K562 (cell line): ENCODE measurements around the gene BCAS3. TPM values are rescaled to one million over a fixed set of nuclear protein-coding genes. Genes with fewer than 3 reads are reported as not detected.
"Not testable (repeated sequence)": the region's sequence is repeated elsewhere in the genome, so short reads cannot be mapped to it uniquely, and the experiment has no call there.

Experiments used
- ATAC-seq: fragments of 200-7000 bp; cut with Tn5 transposase; 3 replicates; pipeline ENCODE4 v1.9.1; 2020; ENCODE audit warnings: moderate library complexity
- BruUV-seq: library from RNA; stranded (reverse); fragments of 400-500 nt; replicated peaks from 2 replicates; lab custom pipeline; 2021; lab: Mats Ljungman, UMichigan
- CTCF ChIA-PET: fragments of 300-600 bp; formaldehyde crosslinking; extraction: SDS; loops from one replicate; lab custom pipeline; 2021; ENCODE audit warnings: low intra/inter-chr PET ratio; lab: Yijun Ruan, JAX
- POLR2A ChIA-PET: fragments of 300-600, 350-650 bp; sonication (Branson Sonifier 250); formaldehyde crosslinking; extraction: SDS; loops from one replicate; lab custom pipeline; 2021; ENCODE audit warnings: antibody characterized with exemption, inconsistent platforms; lab: Yijun Ruan, JAX
- DNase-seq, 4 experiments: peaks; one replicate each; pipeline versions ENCODE4 v3.0.0 to v3.0.0-alpha.2; 2011 to 2018; ENCODE audit warnings: low spot score in 3 of 4, mixed read lengths in 3 of 4; ENCODE audit errors: extremely low read depth in 1 of 4
- FAIRE-seq: peaks from 2 replicates; lab custom pipeline; 2011; peaks lifted over from hg19 to GRCh38; lab: Jason Lieb, UNC
- H2AFZ ChIP-seq: 2 replicates; pipeline ENCODE4 v1.6.0; 2011; ENCODE audit warnings: low read depth, low read length, control low read depth, inconsistent platforms
- H3K27ac ChIP-seq: fragments of 200-600 bp; 3 replicates; pipeline ENCODE4 v1.8.0; 2011; ENCODE audit warnings: low read depth, mild to moderate bottlenecking, control low read depth, inconsistent platforms, low read length, moderate library complexity, mixed read lengths; ENCODE audit errors: extremely low read depth
- H3K27me3 ChIP-seq, 2 experiments: fragments of 300-600 bp in 1 of 2; 2 replicates in 1 of 2; 3 replicates in 1 of 2; pipeline versions ENCODE4 v1.6.0 to v1.8.0; 2011; ENCODE audit warnings: inconsistent platforms in 2 of 2, low read length in 2 of 2, mild to moderate bottlenecking in 1 of 2, mixed read lengths in 1 of 2, moderate library complexity in 1 of 2; ENCODE audit not compliant: control insufficient read depth in 2 of 2, insufficient read depth in 2 of 2
- H3K36me3 ChIP-seq: fragments of 300-600 bp; 3 replicates; pipeline ENCODE4 v1.8.0; 2011; ENCODE audit warnings: mild to moderate bottlenecking, low read length, inconsistent platforms; ENCODE audit not compliant: control insufficient read depth, insufficient read depth
- H3K4me1 ChIP-seq, 2 experiments: fragments of 200-600 bp in 1 of 2; replicated peaks in 1 of 2; 2 replicates in 1 of 2; 3 replicates in 1 of 2; pipeline versions ENCODE4 v1.5.1 to v1.8.0; 2011; ENCODE audit warnings: inconsistent platforms in 2 of 2, low read length in 2 of 2, mild to moderate bottlenecking in 1 of 2, mixed read lengths in 1 of 2, moderate library complexity in 1 of 2; ENCODE audit not compliant: control insufficient read depth in 2 of 2, insufficient read depth in 2 of 2
- H3K4me2 ChIP-seq: 2 replicates; pipeline ENCODE4 v1.6.1; 2011; ENCODE audit warnings: low read length, control low read depth, inconsistent platforms, mixed read lengths; ENCODE audit not compliant: insufficient read depth
- H3K4me3 ChIP-seq: fragments of 200-600 bp; sonication (generic), shearing (Covaris generic); 2 replicates; pipeline ENCODE4 v1.5.1; 2016; ENCODE audit warnings: control low read depth, inconsistent platforms
- H3K79me2 ChIP-seq: fragments of 200-600 bp; 3 replicates; pipeline ENCODE4 v1.8.0; 2011; ENCODE audit warnings: low read length, inconsistent platforms; ENCODE audit not compliant: control insufficient read depth, insufficient read depth
- H3K9ac ChIP-seq, 2 experiments: 2 replicates each; pipeline versions ENCODE4 v1.6.0 to v1.6.1; 2011; ENCODE audit warnings: low read depth in 2 of 2, low read length in 2 of 2, control low read depth in 1 of 2, inconsistent platforms in 1 of 2, mild to moderate bottlenecking in 1 of 2, mixed read lengths in 1 of 2; ENCODE audit not compliant: insufficient read depth in 1 of 2
- H3K9me1 ChIP-seq: one replicate; pipeline ENCODE4 v1.6.0; 2011; ENCODE audit warnings: inconsistent platforms, mild to moderate bottlenecking, low read length, moderate library complexity; ENCODE audit not compliant: control insufficient read depth, insufficient read depth
- H3K9me3 ChIP-seq: replicated peaks from 2 replicates; pipeline ENCODE4 v1.5.1; 2011; ENCODE audit warnings: low read depth, low read length, inconsistent platforms; ENCODE audit not compliant: control insufficient read depth, insufficient read depth
- H4K20me1 ChIP-seq: replicated peaks from 2 replicates; pipeline ENCODE4 v1.6.1; 2011; ENCODE audit warnings: low read length, inconsistent platforms, mixed read lengths; ENCODE audit not compliant: control insufficient read depth, insufficient read depth
- EHMT2 ChIP-seq: fragments of 450-650 bp; IDR thresholded peaks from 2 replicates; pipeline ENCODE4 v1.6.1; 2018; ENCODE audit warnings: antibody characterized with exemption
- MLX ChIP-seq, 2 experiments: fragments of 450-650 bp in 1 of 2; sonication (generic) in 1 of 2; formaldehyde crosslinking; conservative IDR thresholded peaks; 2 replicates each; pipeline versions ENCODE4 v1.4.0 to v1.8.1; 2020 to 2022; ENCODE audit warnings: mild to moderate bottlenecking in 1 of 2, missing genetic modification reagents in 1 of 2
- ZNF586 ChIP-seq: fragments of 450-650 bp; formaldehyde crosslinking; conservative IDR thresholded peaks from 2 replicates; pipeline ENCODE4 v1.4.0; 2020; ENCODE audit warnings: mild to moderate bottlenecking, moderate library complexity
- WGBS: fragments of 100-300 bp; shearing (Covaris generic); methylation state at CpG from one replicate; pipeline ENCODE4 v1.1.6; 2016; ENCODE audit warnings: low coverage, mixed read lengths; ENCODE audit not compliant: insufficient coverage; ENCODE audit errors: missing lambda C conversion rate; 5-methylcytosine and 5-hydroxymethylcytosine counted together
- in situ Hi-C: fragments of 300-500 bp; cut with MboI; formaldehyde crosslinking; loops from 4 replicates; pipeline ENCODE4 v1.15.0; 2018; ENCODE audit warnings: inconsistent platforms, mixed read lengths
- intact Hi-C: fragments of 100-400 bp; cut with micrococcal nuclease; formaldehyde crosslinking; loops from 2 replicates; pipeline ENCODE4 v1.14.2; 2022
- polyA plus RNA-seq, 8 experiments: library from polyadenylated mRNA; depleted of rRNA in 4 of 8; stranded (reverse) in 5 of 8; unstranded in 3 of 8; fragments of >200 nt; fragmentation: Nextera tagmentation in 2 of 8; fragmentation: Illumina TruSeq in 1 of 8; extraction: Ambion mirVana in 2 of 8; extraction: Trizol in 1 of 8; gene quantifications; 2 replicates each; pipeline versions ENCODE4 v1.2.1 to v1.2.3, GENCODE V29; 2011 to 2014; ENCODE audit warnings: inconsistent platforms in 1 of 8, missing spikeins in 1 of 8
- total RNA-seq, 7 experiments: library from RNA; depleted of rRNA in 6 of 7; stranded (reverse); fragments of >200 nt in 6 of 7; fragmentation: Illumina TruSeq in 2 of 7; extraction: Trizol in 2 of 7; gene quantifications; 2 replicates each; pipeline versions ENCODE4 v1.2.1 to v1.2.3, GENCODE V29; 2011 to 2021; ENCODE audit warnings: low replicate concordance in 1 of 7

The BCAS3 gene
- total and polyA plus RNA-seq, 9 of the 15 experiments (the other 6 are each of a cell fraction or from before 2014, with no cell fraction given) = 1.9 to 5.5 (median 3.5) TPM

- TF ChIP-seq MLX (CRISPR knock-in tag; conservative IDR thresholded peaks at IDR 0.05) = no peak
Observed at GRCh38 chr17:61029181-61029580, 351.5 kb downstream of the BCAS3 start (continued).

GRCh38 chr17:61040666-61041065, 363.0 kb downstream of the BCAS3 start:
- FAIRE-seq (no peak), ATAC-seq (no peak), DNase-seq (no peak)
- Histone ChIP-seq H3K4me2 (no peak overlapping the region), H3K36me3 (no peaks in the 10 kb centered on the region), H3K4me3 (no peak overlapping the region), H3K27me3 (no peaks in the 10 kb centered on the region), H3K4me1 (no peaks in the 10 kb centered on the region), H3K79me2 (no peaks in the 10 kb centered on the region), H3K27ac (no peak overlapping the region), H3K9me1 (no peaks in the 10 kb centered on the region), H2AFZ (no peak overlapping the region), H3K9ac (no peak overlapping the region), H3K9me3 (no peaks in the 10 kb centered on the region), H4K20me1 (no peaks in the 10 kb centered on the region)
- POLR2A ChIA-PET = no interaction called here
- intact Hi-C loops (no loop called here), in situ Hi-C loops (no loop called here)
- BruUV-seq = no TSS peak
- CTCF ChIA-PET = no interaction called here
- WGBS = 6% methylated on average over 4 of the region's 4 CpGs
- TF ChIP-seq ZNF586 (CRISPR knock-in tag) (no peak), EHMT2 (no peak)

GRCh38 chr17:61042348-61042747, 364.7 kb downstream of the BCAS3 start:
- DNase-seq, FAIRE-seq, H3K4me1 ChIP-seq, H3K4me2 ChIP-seq, H4K20me1 ChIP-seq, H3K79me2 ChIP-seq, POLR2A ChIA-PET, H3K9ac ChIP-seq, H3K27me3 ChIP-seq, ATAC-seq, in situ Hi-C loops, H3K4me3 ChIP-seq, CTCF ChIA-PET, H3K27ac ChIP-seq, H3K9me3 ChIP-seq, H3K9me1 ChIP-seq, intact Hi-C loops, H3K36me3 ChIP-seq, H2AFZ ChIP-seq, BruUV-seq: not testable (repeated sequence)
- 7% methylated on average over 5 of the region's 5 CpGs for WGBS
